NB4 (cell line): Measurements from ENCODE around the gene KCNJ4.

Experiments used
- DNase-seq: peaks from one replicate; pipeline ENCODE4 v3.0.0; 2010; ENCODE audit warnings: low read depth
- H3K4me3 ChIP-seq: one replicate; pipeline ENCODE4 v1.5.1; 2011; ENCODE audit warnings: mild to moderate bottlenecking, low read depth, low read length, moderate library complexity
- MYC ChIP-seq: IDR thresholded peaks from 2 replicates; pipeline ENCODE4 v1.6.1; 2011; ENCODE audit warnings: low read depth, low read length
- POLR2A ChIP-seq: IDR thresholded peaks from 2 replicates; pipeline ENCODE4 v1.6.1; 2011; ENCODE audit warnings: mild to moderate bottlenecking; ENCODE audit not compliant: insufficient read length; ENCODE audit errors: extremely low read depth
- TF ChIP-seq, protein P1 (sequence below): IDR thresholded peaks from 2 replicates; pipeline ENCODE4 v1.6.1; 2011; ENCODE audit warnings: low read depth, low read length
- TF ChIP-seq, protein P2 (sequence below): IDR thresholded peaks from one replicate; pipeline ENCODE4 v1.5.1; 2012; ENCODE audit warnings: low read depth, low read length

KCNJ4 gene

DNA sequence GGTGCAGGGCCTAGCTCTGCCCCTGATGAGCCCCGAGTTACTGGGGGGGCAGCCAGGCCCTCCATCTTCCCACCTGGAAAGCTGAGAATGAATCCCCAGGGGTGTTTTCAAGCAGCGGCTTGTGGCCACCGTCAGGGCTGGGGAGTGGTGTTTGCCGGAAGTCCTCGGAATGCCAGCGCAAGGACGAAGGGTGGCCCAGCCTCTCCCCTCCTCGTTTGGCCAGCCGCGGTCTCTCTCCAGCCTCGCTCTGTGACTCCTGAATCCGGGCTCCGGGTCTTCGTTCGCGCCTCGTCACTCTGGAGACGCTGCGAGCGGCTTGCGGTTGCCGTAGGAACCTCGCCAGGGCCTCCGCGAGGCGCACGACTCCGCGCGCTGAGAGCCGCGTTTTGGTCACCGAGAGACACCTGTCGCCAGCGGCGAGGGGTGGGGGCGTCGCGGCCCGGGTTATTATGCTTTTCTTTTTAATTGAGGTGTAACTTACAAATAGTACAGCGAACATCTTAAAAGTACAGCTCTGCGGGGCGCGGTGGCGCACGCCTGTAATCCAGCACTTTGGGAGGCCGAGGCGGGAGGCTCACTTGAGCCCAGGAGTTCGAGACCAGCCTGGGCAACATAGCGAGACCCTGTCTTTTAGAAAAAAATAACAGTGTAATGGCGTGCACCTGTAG, 6.5 kb upstream of the KCNJ4 start:
- TF ChIP-seq POLR2A (no peak), MYC (no peak)
- TF ChIP-seq, protein P1, sequence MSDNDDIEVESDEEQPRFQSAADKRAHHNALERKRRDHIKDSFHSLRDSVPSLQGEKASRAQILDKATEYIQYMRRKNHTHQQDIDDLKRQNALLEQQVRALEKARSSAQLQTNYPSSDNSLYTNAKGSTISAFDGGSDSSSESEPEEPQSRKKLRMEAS = no peak
- TF ChIP-seq, protein P2, sequence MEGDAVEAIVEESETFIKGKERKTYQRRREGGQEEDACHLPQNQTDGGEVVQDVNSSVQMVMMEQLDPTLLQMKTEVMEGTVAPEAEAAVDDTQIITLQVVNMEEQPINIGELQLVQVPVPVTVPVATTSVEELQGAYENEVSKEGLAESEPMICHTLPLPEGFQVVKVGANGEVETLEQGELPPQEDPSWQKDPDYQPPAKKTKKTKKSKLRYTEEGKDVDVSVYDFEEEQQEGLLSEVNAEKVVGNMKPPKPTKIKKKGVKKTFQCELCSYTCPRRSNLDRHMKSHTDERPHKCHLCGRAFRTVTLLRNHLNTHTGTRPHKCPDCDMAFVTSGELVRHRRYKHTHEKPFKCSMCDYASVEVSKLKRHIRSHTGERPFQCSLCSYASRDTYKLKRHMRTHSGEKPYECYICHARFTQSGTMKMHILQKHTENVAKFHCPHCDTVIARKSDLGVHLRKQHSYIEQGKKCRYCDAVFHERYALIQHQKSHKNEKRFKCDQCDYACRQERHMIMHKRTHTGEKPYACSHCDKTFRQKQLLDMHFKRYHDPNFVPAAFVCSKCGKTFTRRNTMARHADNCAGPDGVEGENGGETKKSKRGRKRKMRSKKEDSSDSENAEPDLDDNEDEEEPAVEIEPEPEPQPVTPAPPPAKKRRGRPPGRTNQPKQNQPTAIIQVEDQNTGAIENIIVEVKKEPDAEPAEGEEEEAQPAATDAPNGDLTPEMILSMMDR = no peak
- peak; percentile 87 for DNase-seq
- no peak overlapping the region for H3K4me3 ChIP-seq

DNA sequence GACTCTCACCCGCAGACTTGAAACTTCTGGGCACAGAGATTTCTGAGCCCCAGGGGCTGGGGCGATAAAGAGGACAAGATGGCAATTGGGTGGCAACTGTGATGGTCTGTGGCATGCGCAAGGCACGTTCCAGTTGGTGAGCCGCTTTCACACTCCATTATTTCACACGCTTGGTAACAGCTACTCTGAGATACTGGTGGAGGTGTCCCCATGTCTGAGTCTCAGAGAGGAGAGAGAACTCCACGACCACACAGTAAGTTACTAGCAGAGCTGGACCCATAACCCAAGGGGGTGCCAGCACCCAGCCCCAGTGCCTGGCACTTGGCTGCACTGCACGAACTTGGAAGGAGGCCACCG, 6.0 kb upstream of the KCNJ4 start:
- H3K4me3 ChIP-seq = no peak overlapping the region
- TF ChIP-seq POLR2A = no peak
- TF ChIP-seq MYC = no peak
- TF ChIP-seq, protein P2 = no peak
- TF ChIP-seq, protein P1 = no peak
- peak; percentile 24 for DNase-seq

DNA sequence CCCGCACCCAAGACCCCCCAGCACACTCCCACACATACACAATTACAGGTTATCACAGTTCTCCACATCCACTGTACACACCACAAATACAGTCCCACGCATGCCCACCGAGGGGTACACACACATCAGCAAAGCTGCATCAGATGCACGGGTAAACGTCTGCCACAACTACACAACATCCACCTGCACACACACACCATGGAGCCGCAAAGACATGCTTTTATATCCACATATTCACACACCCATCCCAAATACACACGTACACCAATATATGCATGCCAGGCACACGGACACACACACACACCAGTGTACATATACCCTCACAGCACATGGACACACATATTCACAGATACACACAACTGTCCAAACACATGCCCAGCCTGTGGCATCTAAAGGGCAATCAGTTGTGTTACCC, 5.4 kb upstream of the KCNJ4 start:
- H3K4me3 ChIP-seq = no peak overlapping the region
- TF ChIP-seq, protein P1 = no peak
- TF ChIP-seq, protein P2 = no peak
- TF ChIP-seq MYC (no peak), POLR2A (no peak)

DNA sequence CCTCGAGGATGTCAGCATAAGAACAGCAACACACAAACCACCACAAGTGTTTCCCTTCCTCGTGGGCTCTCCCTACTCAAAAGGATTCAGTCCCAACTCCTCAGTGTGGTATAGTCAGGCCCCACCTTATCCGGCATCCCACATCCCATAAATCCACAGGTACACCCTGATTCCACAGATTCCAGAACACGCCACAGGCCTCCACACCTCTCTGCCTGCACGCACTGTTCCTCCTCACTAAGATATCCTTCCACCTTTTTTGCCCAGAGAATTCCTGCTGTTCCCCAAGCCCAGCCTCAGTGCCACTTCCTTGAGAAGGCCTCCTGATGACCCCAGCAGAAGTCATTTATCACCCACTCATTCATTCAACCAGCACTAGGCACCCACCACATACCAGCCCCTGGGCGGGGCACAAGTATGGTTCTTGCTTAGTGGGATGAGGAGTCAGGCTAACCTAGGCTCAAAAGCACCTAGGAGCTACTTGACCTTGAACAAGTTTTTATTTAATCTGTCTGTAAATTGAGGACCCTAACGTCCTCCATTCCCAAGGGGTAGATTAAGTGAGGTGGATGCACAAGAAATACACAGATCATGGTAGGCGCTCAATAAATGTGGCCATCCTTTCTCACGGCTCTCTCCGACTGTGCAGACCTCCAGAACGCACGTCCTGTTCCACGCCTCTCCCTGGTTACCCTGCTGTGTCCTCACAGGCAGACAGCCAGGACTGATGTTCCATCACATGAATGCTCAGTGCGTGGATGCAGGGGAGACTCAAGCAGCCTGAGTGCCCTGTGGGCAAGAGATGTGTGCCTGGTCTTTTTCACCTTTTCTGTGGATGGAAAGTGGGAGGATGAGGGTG, 2.1 kb upstream of the KCNJ4 start:
- TF ChIP-seq MYC (no peak), POLR2A (no peak)
- TF ChIP-seq, protein P2 = no peak
- TF ChIP-seq, protein P1 = no peak
- H3K4me3 ChIP-seq = no peak overlapping the region

More for the DNA sequence above, 5.4 kb upstream of the KCNJ4 start:
- DNase-seq = no peak

DNA sequence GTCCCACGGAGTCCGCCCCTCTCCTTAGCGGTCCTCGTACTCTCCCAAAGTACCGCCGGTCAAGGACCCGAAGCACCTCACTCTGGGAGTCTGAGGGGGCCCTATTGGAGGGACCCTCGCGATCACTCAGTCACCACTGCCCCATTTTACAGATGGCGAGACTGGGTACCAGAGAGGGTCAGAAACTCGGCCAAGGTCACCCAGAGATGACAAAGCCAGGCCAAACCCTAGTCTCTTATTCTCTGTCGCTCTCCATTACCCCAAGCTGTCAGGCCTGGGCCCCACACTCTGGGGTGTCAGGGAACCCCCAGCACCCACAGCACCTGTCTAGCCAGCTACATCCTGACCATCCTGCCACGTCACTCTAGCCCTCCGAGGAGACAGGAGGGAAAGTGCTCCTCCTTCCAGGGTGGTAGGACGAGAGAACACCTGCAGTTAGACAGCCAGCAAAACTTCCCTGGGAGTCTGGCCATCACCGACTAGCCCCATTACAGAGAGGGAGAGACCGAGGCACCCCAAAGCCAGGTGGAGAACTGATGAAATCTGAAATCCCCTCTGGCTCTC, 1.4 kb upstream of the KCNJ4 start:
- DNase-seq = no peak
- H3K4me3 ChIP-seq = no peak overlapping the region
- TF ChIP-seq POLR2A (no peak), MYC (no peak)
- TF ChIP-seq, protein P2 = no peak
- TF ChIP-seq, protein P1 = no peak

More for the DNA sequence above, 2.1 kb upstream of the KCNJ4 start:
- no peak for DNase-seq
